Psoas muscle (tissue), 8 donors: ENCODE results near the gene HCK. TPM values are rescaled to one million over a fixed set of nuclear protein-coding genes. Genes with fewer than 3 reads are reported as not detected.

Source experiments
- ATAC-seq, 4 donors: fragments of 200-7000 bp; cut with Tn5 transposase; one replicate each; pipeline ENCODE4 v1.9.1; 2020; ENCODE audit warnings: moderate library complexity in 3 of 4, mild to moderate bottlenecking in 2 of 4
- DNase-seq, 2 donors: peaks; one replicate each; pipeline ENCODE4 v3.0.0-alpha.2; 2020
- H3K27ac ChIP-seq: fragments of 200-600 bp; one replicate; pipeline ENCODE4 v1.8.0; 2022
- H3K27me3 ChIP-seq, 3 donors: fragments of 200-600 bp in 1 of 3; one replicate each; pipeline versions ENCODE4 v1.6.1 to v1.8.0; 2013 to 2022; ENCODE audit warnings: low read length in 2 of 3, mild to moderate bottlenecking in 2 of 3, moderate library complexity in 1 of 3; ENCODE audit not compliant: insufficient read depth in 3 of 3
- H3K36me3 ChIP-seq, 2 donors: fragments of 200-600 bp in 1 of 2; one replicate each; pipeline versions ENCODE4 v1.6.1 to v1.8.0; 2013 to 2022; ENCODE audit warnings: low read depth in 1 of 2, mild to moderate bottlenecking in 1 of 2, moderate library complexity in 1 of 2; ENCODE audit not compliant: insufficient read depth in 1 of 2
- H3K4me1 ChIP-seq: fragments of 200-600 bp; one replicate; pipeline ENCODE4 v1.8.0; 2022
- H3K4me3 ChIP-seq: fragments of 200-600 bp; one replicate; pipeline ENCODE4 v1.8.0; 2022; ENCODE audit warnings: mild to moderate bottlenecking
- H3K9me3 ChIP-seq: fragments of 200-600 bp; one replicate; pipeline ENCODE4 v1.8.0; 2022
- CTCF ChIP-seq: fragments of 200-600 bp; IDR thresholded peaks from one replicate; pipeline ENCODE4 v1.8.0; 2022; ENCODE audit warnings: antibody characterized with exemption
- WGBS, 3 donors: extraction: QIAGEN DNeasy Blood & Tissue Kit; methylation state at CpG; one replicate each; pipeline versions ENCODE4 v1.1.6 to v1.1.7; 2013; 5-methylcytosine and 5-hydroxymethylcytosine counted together
- intact Hi-C, 2 donors: fragments of 100-400 bp; cut with DNase I; formaldehyde crosslinking; loops; one replicate each; pipeline versions ENCODE4 v1.11.0 to v1.14.2; 2022
- polyA plus RNA-seq, 3 donors: library from polyadenylated mRNA; stranded (reverse); fragments of 200-250 nt; gene quantifications; one replicate each; pipeline ENCODE4 v1.2.3, GENCODE V29; 2013
- total RNA-seq, 4 donors: library from RNA; stranded (reverse); fragmentation: NEBNext Ultra II Directional in 2 of 4; extraction: Animal tissue kit (Norgen Biotek cat#: 25700) in 2 of 4; gene quantifications; one replicate each; pipeline versions ENCODE4 v1.2.1 to v1.2.4, GENCODE V29; 2021 to 2023
- donor health status: healthy with polysubstance abuse.
- donor health status: DM: no; HTN: no; CAD: no; lungs with moderate emphysema.
- donor health status: Bipolar disorder and iron deficiency.
- donor health status: healthy.
- donor health status: DM: yes; HTN: yes; CAD: no.
- donor health status: DM: no; HTN: no; CAD: no.
- donor health status: DM: no; HTN: no; CAD: no.
- donor health status: DM: yes; HTN: yes; CAD: no.

HCK gene
- total and polyA plus RNA-seq, 7 donors, result 0.79 to 5.5 (median 1.9) TPM

- no peaks in the 10 kb centered on the region for H3K4me1 ChIP-seq
- H3K27ac ChIP-seq, result no peak overlapping the region
- no peak for ATAC-seq
- H3K27me3 ChIP-seq, result peaks cover 0 to 39% (median 1%) of the 10 kb centered on the region in 3 donors
- DNase-seq, result no peak
- no peaks in the 10 kb centered on the region for H3K36me3 ChIP-seq
- H3K4me3 ChIP-seq, result no peak overlapping the region
- intact Hi-C loops, result no loop called here
- WGBS, 3 donors, result 87 to 88% (median 88%) methylated on average over 6 of the region's 6 CpGs
- TF ChIP-seq CTCF, result no peak
- H3K9me3 ChIP-seq, result no peaks in the 10 kb centered on the region
These were observed 27.3 kb upstream of the HCK start for GRCh38 chr20:32024683-32025295.

GRCh38 chr20:32027643-32028042 lies 24.4 kb upstream of the HCK start:
- H3K27me3 ChIP-seq, result peaks cover 0 to 15% (median 1%) of the 10 kb centered on the region in 3 donors
- H3K4me3 ChIP-seq, result no peak overlapping the region
- DNase-seq (no peak), ATAC-seq (no peak)
- no peaks in the 10 kb centered on the region for H3K36me3 ChIP-seq
- intact Hi-C loops, result no loop called here
- no peak overlapping the region for H3K27ac ChIP-seq
- H3K4me1 ChIP-seq, result no peaks in the 10 kb centered on the region
- no peak for TF ChIP-seq CTCF
- WGBS, 3 donors, result 88 to 93% (median 91%) methylated on average over 3 of the region's 3 CpGs
- no peaks in the 10 kb centered on the region for H3K9me3 ChIP-seq

DNA sequence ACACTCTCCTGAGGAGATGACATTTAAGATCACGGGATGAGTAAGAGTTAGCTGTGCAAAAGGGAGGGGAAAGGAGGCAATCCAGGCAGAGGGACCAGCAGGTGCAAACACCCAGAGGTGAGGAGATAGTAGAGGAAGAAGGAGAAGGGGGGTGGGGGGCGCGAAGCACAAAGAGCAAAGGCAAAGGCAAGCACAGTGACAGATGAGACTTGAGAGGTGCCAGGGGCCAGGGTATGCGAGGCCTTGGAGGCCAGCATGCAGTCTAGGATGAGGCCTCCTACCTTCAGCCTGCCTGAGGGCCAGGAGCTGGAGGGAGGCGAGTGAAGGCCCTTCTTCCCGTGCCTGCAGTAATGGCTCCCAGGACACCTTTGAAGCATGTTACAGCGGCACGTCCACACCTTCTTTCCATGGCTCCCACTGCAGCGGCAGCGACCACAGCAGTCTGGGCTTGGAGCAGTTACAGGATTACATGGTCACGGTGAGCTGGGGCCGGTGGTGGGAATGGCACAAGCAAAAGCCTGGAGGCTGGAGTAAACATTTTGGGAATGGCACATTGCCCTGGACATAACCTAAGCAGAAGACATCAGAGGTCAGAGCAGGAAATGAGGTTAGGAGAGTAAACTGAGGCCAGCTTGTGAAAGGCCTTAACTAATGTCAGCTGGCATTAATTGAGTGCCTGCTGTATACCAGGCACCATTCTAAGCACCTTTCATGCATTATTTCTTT lies 23.2 kb upstream of the HCK start:
- intact Hi-C loops, result no loop called here
- 34 to 41% (median 41%) methylated on average over 12 of the region's 12 CpGs for WGBS, 3 donors
- TF ChIP-seq CTCF, result no peak
- H3K27me3 ChIP-seq, result peaks cover 0 to 22% (median 1%) of the 10 kb centered on the region in 3 donors
- no peaks in the 10 kb centered on the region for H3K36me3 ChIP-seq
- no peaks in the 10 kb centered on the region for H3K4me1 ChIP-seq
- ATAC-seq, result no peak
- no peak overlapping the region for H3K4me3 ChIP-seq
- DNase-seq, result no peak
- H3K9me3 ChIP-seq, result no peaks in the 10 kb centered on the region
- H3K27ac ChIP-seq, result no peak overlapping the region

- no peaks in the 10 kb centered on the region for H3K36me3 ChIP-seq
- H3K4me1 ChIP-seq, result no peaks in the 10 kb centered on the region
- DNase-seq, result no peak
- no peak for TF ChIP-seq CTCF
- WGBS, 3 donors, result 76 to 78% (median 77%) methylated on average over 11 of the region's 11 CpGs
- no peak overlapping the region for H3K27ac ChIP-seq
- H3K9me3 ChIP-seq, result no peaks in the 10 kb centered on the region
- intact Hi-C loops, result no loop called here
- no peak for ATAC-seq
- H3K4me3 ChIP-seq, result no peak overlapping the region
- peaks cover 0 to 25% (median 1%) of the 10 kb centered on the region in 3 donors for H3K27me3 ChIP-seq
These were observed 22.5 kb upstream of the HCK start for GRCh38 chr20:32029561-32029960.
